CD14-positive monocyte (primary cell): ENCODE results near the gene LARGE2. TPM values are rescaled to one million over a fixed set of nuclear protein-coding genes. Genes with fewer than 3 reads are reported as not detected.
"Not testable (repeated sequence)": the region's sequence is repeated elsewhere in the genome, so short reads cannot be mapped to it uniquely, and the experiment has no call there.

Source experiments
- DNase-seq, 3 donors: peaks; one replicate each; pipeline ENCODE4 v3.0.0-alpha.2; 2011 to 2022
- H2AFZ ChIP-seq: 2 replicates; pipeline ENCODE4 v1.6.0; 2012; ENCODE audit warnings: mild to moderate bottlenecking, low read depth, low read length, inconsistent platforms; ENCODE audit not compliant: insufficient read depth, poor library complexity, severe bottlenecking
- H3K27ac ChIP-seq, 2 donors: 1 replicate in 1 of 2; 2 replicates in 1 of 2; pipeline ENCODE4 v1.5.1; 2012 to 2013; ENCODE audit warnings: low read length in 2 of 2, control low read depth in 1 of 2, inconsistent platforms in 1 of 2, low read depth in 1 of 2, mild to moderate bottlenecking in 1 of 2
- H3K27me3 ChIP-seq, 2 donors: one replicate each; pipeline versions ENCODE4 v1.6.0 to v1.6.1; 2011 to 2013; ENCODE audit warnings: low read length in 2 of 2; ENCODE audit not compliant: control insufficient read depth in 2 of 2, insufficient read depth in 2 of 2
- H3K36me3 ChIP-seq, 2 donors: replicated peaks in 1 of 2; 1 replicate in 1 of 2; 2 replicates in 1 of 2; pipeline versions ENCODE4 v1.5.1 to v1.6.1; 2012 to 2013; ENCODE audit warnings: low read length in 2 of 2, control low read depth in 1 of 2, inconsistent platforms in 1 of 2, mild to moderate bottlenecking in 1 of 2; ENCODE audit not compliant: insufficient read depth in 2 of 2, control insufficient read depth in 1 of 2
- H3K4me1 ChIP-seq, 2 donors: 1 replicate in 1 of 2; 2 replicates in 1 of 2; pipeline versions ENCODE4 v1.5.1 to v1.6.1; 2012 to 2013; ENCODE audit warnings: low read length in 2 of 2, control low read depth in 1 of 2, inconsistent platforms in 1 of 2, mild to moderate bottlenecking in 1 of 2, moderate library complexity in 1 of 2; ENCODE audit not compliant: insufficient read depth in 2 of 2, control insufficient read depth in 1 of 2
- H3K4me2 ChIP-seq: replicated peaks from 2 replicates; pipeline ENCODE3; 2012; ENCODE audit warnings: low read length, moderate library complexity, mild to moderate bottlenecking; ENCODE audit not compliant: poor library complexity, severe bottlenecking; ENCODE audit errors: extremely low read depth
- H3K4me3 ChIP-seq, 3 experiments: fragments of 200-600 bp in 1 of 3; sonication (generic) in 1 of 3; replicated peaks in 1 of 3; 1 replicate in 2 of 3; 2 replicates in 1 of 3; pipeline ENCODE4 v1.5.1; 2011 to 2013; ENCODE audit warnings: low read length in 3 of 3, mild to moderate bottlenecking in 3 of 3, control low read depth in 2 of 3, low read depth in 2 of 3, inconsistent platforms in 1 of 3, moderate library complexity in 1 of 3
- H3K79me2 ChIP-seq: 2 replicates; pipeline ENCODE4 v1.6.0; 2012; ENCODE audit warnings: mild to moderate bottlenecking, control low read depth, inconsistent platforms, low read length, moderate library complexity; ENCODE audit not compliant: insufficient read depth
- H3K9ac ChIP-seq: 2 replicates; pipeline ENCODE4 v1.6.0; 2017; ENCODE audit warnings: low read length, mild to moderate bottlenecking; ENCODE audit not compliant: insufficient read depth, poor library complexity, severe bottlenecking
- H3K9me3 ChIP-seq, 2 donors: replicated peaks in 1 of 2; 1 replicate in 1 of 2; 2 replicates in 1 of 2; pipeline versions ENCODE4 v1.5.1 to v1.6.1; 2012 to 2013; ENCODE audit warnings: low read length in 2 of 2, control low read depth in 1 of 2; ENCODE audit not compliant: control insufficient read depth in 1 of 2, insufficient read depth in 1 of 2
- H4K20me1 ChIP-seq: 2 replicates; pipeline ENCODE4 v1.6.0; 2012; ENCODE audit warnings: mild to moderate bottlenecking, low read length, control low read depth, moderate library complexity; ENCODE audit not compliant: insufficient read depth
- H3K27ac Mint-ChIP-seq, 7 donors: one replicate each; pipeline ENCODE4 v1.8.0; 2020; ENCODE audit warnings: mild to moderate bottlenecking in 7 of 7, mixed read lengths in 7 of 7, moderate library complexity in 6 of 7, inconsistent platforms in 2 of 7
- H3K27me3 Mint-ChIP-seq, 3 donors: one replicate each; pipeline ENCODE4 v1.8.0; 2021 to 2022; ENCODE audit warnings: low read depth in 3 of 3, mild to moderate bottlenecking in 3 of 3, mixed read lengths in 3 of 3, moderate library complexity in 3 of 3, inconsistent platforms in 1 of 3
- H3K36me3 Mint-ChIP-seq, 2 donors: one replicate each; pipeline ENCODE4 v1.8.0; 2020; ENCODE audit warnings: mixed read lengths in 2 of 2, inconsistent platforms in 1 of 2, mild to moderate bottlenecking in 1 of 2
- H3K4me1 Mint-ChIP-seq: one replicate; pipeline ENCODE4 v1.8.0; 2020; ENCODE audit warnings: mild to moderate bottlenecking, mixed read lengths
- H3K4me3 Mint-ChIP-seq, 2 donors: one replicate each; pipeline ENCODE4 v1.8.0; 2020; ENCODE audit warnings: mild to moderate bottlenecking in 2 of 2, mixed read lengths in 2 of 2, moderate library complexity in 1 of 2
- H3K9me3 Mint-ChIP-seq, 7 donors: one replicate each; pipeline ENCODE4 v1.8.0; 2020 to 2022; ENCODE audit warnings: mixed read lengths in 7 of 7, mild to moderate bottlenecking in 6 of 7, moderate library complexity in 6 of 7, inconsistent platforms in 2 of 7
- WGBS: methylation state at CpG from one replicate; pipeline ENCODE4 v1.1.5; 2013; ENCODE audit warnings: missing lambda C conversion rate; ENCODE audit not compliant: insufficient coverage; 5-methylcytosine and 5-hydroxymethylcytosine counted together
- intact Hi-C, 2 donors: fragments of 100-400 bp; cut with micrococcal nuclease; formaldehyde crosslinking; loops; one replicate each; pipeline versions ENCODE4 v1.15.0 to v1.15.1; 2023
- polyA plus RNA-seq, 3 donors: library from polyadenylated mRNA; depleted of rRNA in 1 of 3; unstranded in 2 of 3; stranded (reverse) in 1 of 3; fragments of 300-500 nt in 2 of 3; fragments of >200 nt in 1 of 3; fragmentation: Illumina TruSeq in 2 of 3; gene quantifications; 1 replicate in 2 of 3; 2 replicates in 1 of 3; pipeline ENCODE4 v1.2.3, GENCODE V29; 2012 to 2021
- TF ChIP-seq, protein P1 (sequence below): fragments of 200-600 bp; IDR thresholded peaks from one replicate; pipeline ENCODE4 v1.8.0; 2022; ENCODE audit warnings: antibody characterized with exemption, mild to moderate bottlenecking

LARGE2 gene
- polyA plus RNA-seq, 3 donors = 0.12 TPM; not detected in 2

DNA sequence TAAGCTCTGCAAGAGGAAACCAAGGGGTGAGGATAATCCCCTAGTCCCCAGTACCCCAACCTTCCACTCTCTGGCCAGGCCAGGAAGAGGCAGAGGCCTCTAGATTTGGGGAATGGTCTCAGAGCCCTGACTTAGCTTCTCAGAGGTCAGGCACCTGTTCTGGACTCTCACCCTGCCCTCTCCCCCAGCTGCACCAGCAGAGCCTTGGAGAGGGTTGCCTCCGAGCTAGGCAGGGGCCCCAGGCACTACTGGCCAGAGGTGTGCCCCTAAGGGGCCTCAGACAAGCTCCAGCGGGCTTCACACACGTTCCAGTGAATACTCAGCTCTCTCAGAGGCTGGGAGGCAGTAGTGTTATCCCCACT lies 23.4 kb upstream of the LARGE2 start:
- H3K4me2 ChIP-seq = peak overlapping the region; percentile 68
- no peak overlapping the region for H3K9ac ChIP-seq
- WGBS = 22% methylated on average over 3 of the region's 3 CpGs
- H4K20me1 ChIP-seq = no peaks in the 10 kb centered on the region
- intact Hi-C loops = no loop called here
- peak overlapping the region in 5 of 7 donors; percentile 67 to 79 (median 75) for H3K27ac Mint-ChIP-seq
- H3K27me3 Mint-ChIP-seq = peaks cover 55 to 85% (median 63%) of the 10 kb centered on the region in 3 donors
- H3K4me3 ChIP-seq = no peak overlapping the region
- H3K4me1 Mint-ChIP-seq = peaks cover 7% of the 10 kb centered on the region
- H2AFZ ChIP-seq = no peak overlapping the region
- peaks cover 0 to 11% (median 5%) of the 10 kb centered on the region in 7 donors for H3K9me3 Mint-ChIP-seq
- no peaks in the 10 kb centered on the region for H3K36me3 ChIP-seq
- H3K4me1 ChIP-seq = peaks cover 11 to 15% of the 10 kb centered on the region in 2 donors
- H3K79me2 ChIP-seq = no peaks in the 10 kb centered on the region
- H3K27me3 ChIP-seq = peaks cover 24 to 58% of the 10 kb centered on the region in 2 donors
- TF ChIP-seq, protein P1, sequence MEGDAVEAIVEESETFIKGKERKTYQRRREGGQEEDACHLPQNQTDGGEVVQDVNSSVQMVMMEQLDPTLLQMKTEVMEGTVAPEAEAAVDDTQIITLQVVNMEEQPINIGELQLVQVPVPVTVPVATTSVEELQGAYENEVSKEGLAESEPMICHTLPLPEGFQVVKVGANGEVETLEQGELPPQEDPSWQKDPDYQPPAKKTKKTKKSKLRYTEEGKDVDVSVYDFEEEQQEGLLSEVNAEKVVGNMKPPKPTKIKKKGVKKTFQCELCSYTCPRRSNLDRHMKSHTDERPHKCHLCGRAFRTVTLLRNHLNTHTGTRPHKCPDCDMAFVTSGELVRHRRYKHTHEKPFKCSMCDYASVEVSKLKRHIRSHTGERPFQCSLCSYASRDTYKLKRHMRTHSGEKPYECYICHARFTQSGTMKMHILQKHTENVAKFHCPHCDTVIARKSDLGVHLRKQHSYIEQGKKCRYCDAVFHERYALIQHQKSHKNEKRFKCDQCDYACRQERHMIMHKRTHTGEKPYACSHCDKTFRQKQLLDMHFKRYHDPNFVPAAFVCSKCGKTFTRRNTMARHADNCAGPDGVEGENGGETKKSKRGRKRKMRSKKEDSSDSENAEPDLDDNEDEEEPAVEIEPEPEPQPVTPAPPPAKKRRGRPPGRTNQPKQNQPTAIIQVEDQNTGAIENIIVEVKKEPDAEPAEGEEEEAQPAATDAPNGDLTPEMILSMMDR = no peak
- H3K4me3 Mint-ChIP-seq = peak overlapping the region; percentile 62 to 79
- H3K9me3 ChIP-seq = peaks cover 4 to 23% of the 10 kb centered on the region in 2 donors
- H3K36me3 Mint-ChIP-seq = peaks cover 3 to 4% of the 10 kb centered on the region in 2 donors
- H3K27ac ChIP-seq = no peak overlapping the region
- no peak for DNase-seq

DNA sequence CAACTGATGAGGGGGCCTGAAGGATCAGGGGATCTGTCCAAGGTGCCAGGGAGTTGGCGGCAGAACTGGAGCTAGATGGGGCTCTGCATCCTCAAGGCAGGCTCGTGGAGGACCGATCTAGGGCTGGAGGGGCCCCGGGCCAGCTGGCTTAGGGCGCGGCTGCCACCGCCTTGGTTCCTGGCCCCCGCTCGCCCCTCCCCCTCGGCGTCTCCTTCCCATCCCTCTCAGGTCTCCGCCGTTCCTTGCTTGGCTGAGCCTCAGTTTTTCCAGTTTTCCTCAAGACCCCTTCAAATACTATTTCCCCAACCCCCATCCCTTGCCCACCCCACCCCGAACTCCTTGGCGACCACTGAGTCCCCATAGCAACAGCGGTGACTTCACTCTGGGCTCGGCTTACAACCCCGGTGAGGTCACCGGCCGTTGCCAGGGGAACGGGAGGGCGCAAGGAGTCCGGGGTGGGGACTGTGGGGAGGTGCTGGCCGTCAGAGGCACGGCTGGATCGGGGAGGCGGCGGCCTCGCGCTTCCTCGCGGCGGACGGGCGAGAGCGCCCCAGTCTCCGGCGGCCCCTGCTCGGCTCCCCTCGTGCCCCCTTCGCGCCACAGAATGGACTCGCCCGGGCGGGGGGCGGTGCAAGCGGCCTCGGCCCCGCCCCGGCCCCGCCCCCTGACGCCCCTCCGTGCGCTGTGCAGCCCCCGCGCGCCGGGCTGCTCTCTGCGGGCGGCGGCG lies 22.8 kb upstream of the LARGE2 start:
- TF ChIP-seq, protein P1 = no peak
- H3K4me2 ChIP-seq = peak overlapping the region; percentile 68
- peaks cover 24 to 58% of the 10 kb centered on the region in 2 donors for H3K27me3 ChIP-seq
- H3K27me3 Mint-ChIP-seq = peaks cover 55 to 83% (median 63%) of the 10 kb centered on the region in 3 donors
- DNase-seq = peak; percentile 64 to 85 (median 73)
- under 1% methylated on average over 45 of the region's 62 CpGs for WGBS
- peak overlapping the region in 2 of 3 experiments; percentile 6 to 61 for H3K4me3 ChIP-seq
- peaks cover 0 to 11% (median 5%) of the 10 kb centered on the region in 7 donors for H3K9me3 Mint-ChIP-seq
- peaks cover 3 to 4% of the 10 kb centered on the region in 2 donors for H3K36me3 Mint-ChIP-seq
- no peaks in the 10 kb centered on the region for H3K36me3 ChIP-seq
- no peaks in the 10 kb centered on the region for H3K79me2 ChIP-seq
- H4K20me1 ChIP-seq = no peaks in the 10 kb centered on the region
- H3K4me1 Mint-ChIP-seq = peaks cover 7% of the 10 kb centered on the region
- no peak overlapping the region for H2AFZ ChIP-seq
- H3K4me3 Mint-ChIP-seq = peak overlapping the region; percentile 62 to 79
- H3K9ac ChIP-seq = peak overlapping the region; percentile 46
- H3K27ac Mint-ChIP-seq = peak overlapping the region in 5 of 7 donors; percentile 67 to 93 (median 77)
- intact Hi-C loops = no loop called here
- H3K4me1 ChIP-seq = peaks cover 11 to 15% of the 10 kb centered on the region in 2 donors
- H3K9me3 ChIP-seq = peaks cover 4 to 23% of the 10 kb centered on the region in 2 donors
- H3K27ac ChIP-seq = no peak overlapping the region

DNA sequence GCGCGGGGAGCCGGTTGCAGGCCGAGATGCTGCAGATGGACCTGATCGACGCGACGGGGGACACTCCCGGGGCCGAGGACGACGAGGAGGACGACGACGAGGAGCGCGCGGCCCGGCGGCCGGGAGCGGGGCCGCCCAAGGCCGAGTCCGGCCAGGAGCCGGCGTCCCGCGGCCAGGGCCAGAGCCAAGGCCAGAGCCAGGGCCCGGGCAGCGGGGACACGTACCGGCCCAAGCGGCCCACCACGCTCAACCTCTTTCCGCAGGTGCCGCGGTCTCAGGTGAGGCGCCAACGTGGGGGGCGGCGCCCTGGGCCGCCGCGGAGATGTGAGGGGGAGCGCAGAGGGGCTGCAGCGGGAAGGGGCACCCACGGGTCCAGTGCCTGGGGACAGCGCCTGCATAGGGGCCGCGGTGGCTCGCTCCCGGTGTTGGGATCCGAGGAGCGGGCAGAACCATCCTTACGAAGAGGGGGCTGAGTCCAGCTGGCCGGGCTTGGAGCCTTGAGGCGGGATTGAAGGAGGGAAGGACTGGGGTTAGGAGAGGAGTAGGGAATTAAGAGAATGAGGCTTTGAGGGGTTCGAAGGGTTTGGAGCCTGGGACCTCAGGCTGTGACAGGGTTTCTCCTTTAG lies 22.2 kb upstream of the LARGE2 start:
- H3K27ac ChIP-seq, H3K36me3 Mint-ChIP-seq, intact Hi-C loops, H4K20me1 ChIP-seq, H3K36me3 ChIP-seq, H3K4me1 Mint-ChIP-seq, DNase-seq, H3K79me2 ChIP-seq: not testable (repeated sequence)
- H3K4me3 Mint-ChIP-seq = peak overlapping the region; percentile 72 to 81
- Histone ChIP-seq H3K9me3 (peaks cover 4 to 23% of the 10 kb centered on the region in 2 donors), H3K4me1 (peaks cover 11 to 15% of the 10 kb centered on the region in 2 donors), H3K4me3 (peak overlapping the region in 1 of 3 experiments; percentile 61), H3K27me3 (peaks cover 24 to 58% of the 10 kb centered on the region in 2 donors), H3K4me2 (peak overlapping the region; percentile 68), H3K9ac (peak overlapping the region; percentile 46), H2AFZ (peak overlapping the region; percentile 46)
- 15% methylated on average over 26 of the region's 59 CpGs for WGBS
- peaks cover 52 to 79% (median 63%) of the 10 kb centered on the region in 3 donors for H3K27me3 Mint-ChIP-seq
- H3K27ac Mint-ChIP-seq = peak overlapping the region in 4 of 7 donors; percentile 3 to 58 (median 32)
- H3K9me3 Mint-ChIP-seq = peaks cover 0 to 11% (median 5%) of the 10 kb centered on the region in 7 donors
